HG02588 (cell line): ENCODE measurements around the gene DCAF4.
"Not testable (repeated sequence)": the region's sequence is repeated elsewhere in the genome, so short reads cannot be mapped to it uniquely, and the experiment has no call there.

Source experiments
- ATAC-seq: cut with Tn5 transposase; IDR thresholded peaks from one replicate; pipeline ENCODE4 v1.9.1; 2021; ENCODE audit warnings: mild to moderate bottlenecking, moderate library complexity; ENCODE audit not compliant: unreplicated experiment

DCAF4 gene

GRCh38 chr14:72929316-72930080, 3.2 kb downstream of the DCAF4 start:
- no peak for ATAC-seq

- ATAC-seq = no peak
Measured at GRCh38 chr14:72932893-72933292, 6.6 kb downstream of the DCAF4 start.

GRCh38 chr14:72939630-72940029, 13.4 kb downstream of the DCAF4 start:
- no peak for ATAC-seq

- no peak for ATAC-seq
Measured at GRCh38 chr14:72941286-72941985, 15.2 kb downstream of the DCAF4 start.

- ATAC-seq = no peak
Measured at GRCh38 chr14:72942934-72943333, 16.7 kb downstream of the DCAF4 start.

- ATAC-seq = no peak
Measured at GRCh38 chr14:72943876-72944430, 17.7 kb downstream of the DCAF4 start.

GRCh38 chr14:72945356-72946027, 19.2 kb downstream of the DCAF4 start:
- ATAC-seq = no peak

GRCh38 chr14:72946491-72946890, 20.2 kb downstream of the DCAF4 start:
- no peak for ATAC-seq

GRCh38 chr14:72947366-72948160, 21.3 kb downstream of the DCAF4 start:
- ATAC-seq = no peak

GRCh38 chr14:72948481-72949138, 22.3 kb downstream of the DCAF4 start:
- no peak for ATAC-seq

- ATAC-seq = no peak
Measured at GRCh38 chr14:72952171-72952570, 25.9 kb downstream of the DCAF4 start.

GRCh38 chr14:72956741-72957140, 30.5 kb downstream of the DCAF4 start:
- ATAC-seq = not testable (repeated sequence)

GRCh38 chr14:72957213-72957612, 30.9 kb downstream of the DCAF4 start:
- no peak for ATAC-seq

GRCh38 chr14:72958548-72958947, 32.3 kb downstream of the DCAF4 start:
- no peak for ATAC-seq

- ATAC-seq = not testable (repeated sequence)
Measured at GRCh38 chr14:72961016-72961415, 34.8 kb downstream of the DCAF4 start.

GRCh38 chr14:72961579-72962335, 35.5 kb downstream of the DCAF4 start:
- no peak for ATAC-seq

GRCh38 chr14:72962336-72962754, 36.1 kb downstream of the DCAF4 start:
- not testable (repeated sequence) for ATAC-seq

- ATAC-seq = no peak
Measured at GRCh38 chr14:72962829-72963312, 36.6 kb downstream of the DCAF4 start.

GRCh38 chr14:72965249-72965648, 39.0 kb downstream of the DCAF4 start:
- no peak for ATAC-seq
